ENCODE results near the gene PHAF1. TPM values are rescaled to one million over a fixed set of nuclear protein-coding genes. Genes with fewer than 3 reads are reported as not detected.
A peak's percentile ranks its signal among the peaks of the same experiment; 100 is the strongest.

PHAF1 gene
- total and polyA plus RNA-seq, 9 of the 15 experiments (the other 6 are each of a cell fraction or from before 2014, with no cell fraction given), result 5.1 to 25.4 (median 13.8) TPM

DNA sequence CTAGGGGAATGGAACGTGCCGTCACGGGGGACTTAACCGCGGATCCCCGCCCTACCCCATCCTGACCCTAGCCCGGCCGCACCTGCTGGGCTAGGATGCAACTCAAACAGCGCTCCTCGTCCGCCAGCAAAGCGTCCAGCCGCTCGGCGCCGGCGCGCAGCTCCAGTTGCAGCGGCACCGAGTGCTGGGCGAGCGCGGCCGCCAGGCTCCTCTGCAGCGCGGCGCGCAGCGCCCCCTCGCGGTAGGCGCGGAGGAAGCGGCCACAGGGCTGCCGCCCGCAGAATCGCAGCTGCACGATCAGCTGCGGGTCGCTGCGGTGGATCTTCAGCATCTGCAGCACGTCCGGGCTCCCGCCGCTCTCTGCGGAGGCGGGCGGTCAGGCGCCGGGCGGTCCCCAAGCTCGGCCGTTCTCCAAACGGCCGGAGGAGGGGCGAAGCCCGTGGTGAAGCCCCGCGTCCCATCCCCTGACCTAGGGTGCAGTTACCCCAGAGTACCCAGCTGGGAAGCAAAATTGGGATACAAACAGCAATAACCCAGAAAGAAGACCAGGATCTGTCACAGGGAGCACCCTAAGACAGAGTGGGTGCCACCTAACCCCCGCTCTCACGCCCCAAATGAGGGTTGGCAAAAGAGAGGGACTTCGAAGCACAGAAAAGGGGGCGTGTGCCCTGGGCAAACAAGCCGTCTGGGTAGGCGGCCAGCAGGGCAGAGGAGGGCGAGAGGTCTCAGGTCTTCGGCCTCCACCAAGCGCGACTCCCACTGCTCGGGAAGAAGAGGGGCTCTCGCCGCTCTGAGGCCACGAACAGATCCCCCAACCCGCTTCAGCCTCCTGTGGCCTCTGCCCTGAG lies 45.8 kb downstream of the PHAF1 start (continued):
- TF ChIP-seq, protein P1, sequence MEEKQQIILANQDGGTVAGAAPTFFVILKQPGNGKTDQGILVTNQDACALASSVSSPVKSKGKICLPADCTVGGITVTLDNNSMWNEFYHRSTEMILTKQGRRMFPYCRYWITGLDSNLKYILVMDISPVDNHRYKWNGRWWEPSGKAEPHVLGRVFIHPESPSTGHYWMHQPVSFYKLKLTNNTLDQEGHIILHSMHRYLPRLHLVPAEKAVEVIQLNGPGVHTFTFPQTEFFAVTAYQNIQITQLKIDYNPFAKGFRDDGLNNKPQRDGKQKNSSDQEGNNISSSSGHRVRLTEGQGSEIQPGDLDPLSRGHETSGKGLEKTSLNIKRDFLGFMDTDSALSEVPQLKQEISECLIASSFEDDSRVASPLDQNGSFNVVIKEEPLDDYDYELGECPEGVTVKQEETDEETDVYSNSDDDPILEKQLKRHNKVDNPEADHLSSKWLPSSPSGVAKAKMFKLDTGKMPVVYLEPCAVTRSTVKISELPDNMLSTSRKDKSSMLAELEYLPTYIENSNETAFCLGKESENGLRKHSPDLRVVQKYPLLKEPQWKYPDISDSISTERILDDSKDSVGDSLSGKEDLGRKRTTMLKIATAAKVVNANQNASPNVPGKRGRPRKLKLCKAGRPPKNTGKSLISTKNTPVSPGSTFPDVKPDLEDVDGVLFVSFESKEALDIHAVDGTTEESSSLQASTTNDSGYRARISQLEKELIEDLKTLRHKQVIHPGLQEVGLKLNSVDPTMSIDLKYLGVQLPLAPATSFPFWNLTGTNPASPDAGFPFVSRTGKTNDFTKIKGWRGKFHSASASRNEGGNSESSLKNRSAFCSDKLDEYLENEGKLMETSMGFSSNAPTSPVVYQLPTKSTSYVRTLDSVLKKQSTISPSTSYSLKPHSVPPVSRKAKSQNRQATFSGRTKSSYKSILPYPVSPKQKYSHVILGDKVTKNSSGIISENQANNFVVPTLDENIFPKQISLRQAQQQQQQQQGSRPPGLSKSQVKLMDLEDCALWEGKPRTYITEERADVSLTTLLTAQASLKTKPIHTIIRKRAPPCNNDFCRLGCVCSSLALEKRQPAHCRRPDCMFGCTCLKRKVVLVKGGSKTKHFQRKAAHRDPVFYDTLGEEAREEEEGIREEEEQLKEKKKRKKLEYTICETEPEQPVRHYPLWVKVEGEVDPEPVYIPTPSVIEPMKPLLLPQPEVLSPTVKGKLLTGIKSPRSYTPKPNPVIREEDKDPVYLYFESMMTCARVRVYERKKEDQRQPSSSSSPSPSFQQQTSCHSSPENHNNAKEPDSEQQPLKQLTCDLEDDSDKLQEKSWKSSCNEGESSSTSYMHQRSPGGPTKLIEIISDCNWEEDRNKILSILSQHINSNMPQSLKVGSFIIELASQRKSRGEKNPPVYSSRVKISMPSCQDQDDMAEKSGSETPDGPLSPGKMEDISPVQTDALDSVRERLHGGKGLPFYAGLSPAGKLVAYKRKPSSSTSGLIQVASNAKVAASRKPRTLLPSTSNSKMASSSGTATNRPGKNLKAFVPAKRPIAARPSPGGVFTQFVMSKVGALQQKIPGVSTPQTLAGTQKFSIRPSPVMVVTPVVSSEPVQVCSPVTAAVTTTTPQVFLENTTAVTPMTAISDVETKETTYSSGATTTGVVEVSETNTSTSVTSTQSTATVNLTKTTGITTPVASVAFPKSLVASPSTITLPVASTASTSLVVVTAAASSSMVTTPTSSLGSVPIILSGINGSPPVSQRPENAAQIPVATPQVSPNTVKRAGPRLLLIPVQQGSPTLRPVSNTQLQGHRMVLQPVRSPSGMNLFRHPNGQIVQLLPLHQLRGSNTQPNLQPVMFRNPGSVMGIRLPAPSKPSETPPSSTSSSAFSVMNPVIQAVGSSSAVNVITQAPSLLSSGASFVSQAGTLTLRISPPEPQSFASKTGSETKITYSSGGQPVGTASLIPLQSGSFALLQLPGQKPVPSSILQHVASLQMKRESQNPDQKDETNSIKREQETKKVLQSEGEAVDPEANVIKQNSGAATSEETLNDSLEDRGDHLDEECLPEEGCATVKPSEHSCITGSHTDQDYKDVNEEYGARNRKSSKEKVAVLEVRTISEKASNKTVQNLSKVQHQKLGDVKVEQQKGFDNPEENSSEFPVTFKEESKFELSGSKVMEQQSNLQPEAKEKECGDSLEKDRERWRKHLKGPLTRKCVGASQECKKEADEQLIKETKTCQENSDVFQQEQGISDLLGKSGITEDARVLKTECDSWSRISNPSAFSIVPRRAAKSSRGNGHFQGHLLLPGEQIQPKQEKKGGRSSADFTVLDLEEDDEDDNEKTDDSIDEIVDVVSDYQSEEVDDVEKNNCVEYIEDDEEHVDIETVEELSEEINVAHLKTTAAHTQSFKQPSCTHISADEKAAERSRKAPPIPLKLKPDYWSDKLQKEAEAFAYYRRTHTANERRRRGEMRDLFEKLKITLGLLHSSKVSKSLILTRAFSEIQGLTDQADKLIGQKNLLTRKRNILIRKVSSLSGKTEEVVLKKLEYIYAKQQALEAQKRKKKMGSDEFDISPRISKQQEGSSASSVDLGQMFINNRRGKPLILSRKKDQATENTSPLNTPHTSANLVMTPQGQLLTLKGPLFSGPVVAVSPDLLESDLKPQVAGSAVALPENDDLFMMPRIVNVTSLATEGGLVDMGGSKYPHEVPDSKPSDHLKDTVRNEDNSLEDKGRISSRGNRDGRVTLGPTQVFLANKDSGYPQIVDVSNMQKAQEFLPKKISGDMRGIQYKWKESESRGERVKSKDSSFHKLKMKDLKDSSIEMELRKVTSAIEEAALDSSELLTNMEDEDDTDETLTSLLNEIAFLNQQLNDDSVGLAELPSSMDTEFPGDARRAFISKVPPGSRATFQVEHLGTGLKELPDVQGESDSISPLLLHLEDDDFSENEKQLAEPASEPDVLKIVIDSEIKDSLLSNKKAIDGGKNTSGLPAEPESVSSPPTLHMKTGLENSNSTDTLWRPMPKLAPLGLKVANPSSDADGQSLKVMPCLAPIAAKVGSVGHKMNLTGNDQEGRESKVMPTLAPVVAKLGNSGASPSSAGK (IDR thresholded peaks at IDR 0.05), result no peak
- TF ChIP-seq ZNF124 (CRISPR knock-in tag; IDR thresholded peaks at IDR 0.05), result no peak
- peak; percentile 19; the same call in 1 of the 2 replicates for TF ChIP-seq HCFC1 (IDR thresholded peaks at IDR 0.05; ENCODE audit: low read depth, low read length)
- TF ChIP-seq RBM34 (IDR thresholded peaks at IDR 0.05; ENCODE audit: borderline replicate concordance, insufficient read depth, low read length), result no peak
- no peak for TF ChIP-seq TCFL5 (CRISPR knock-in tag; conservative IDR thresholded peaks at IDR 0.05)
- TF ChIP-seq, protein P2, sequence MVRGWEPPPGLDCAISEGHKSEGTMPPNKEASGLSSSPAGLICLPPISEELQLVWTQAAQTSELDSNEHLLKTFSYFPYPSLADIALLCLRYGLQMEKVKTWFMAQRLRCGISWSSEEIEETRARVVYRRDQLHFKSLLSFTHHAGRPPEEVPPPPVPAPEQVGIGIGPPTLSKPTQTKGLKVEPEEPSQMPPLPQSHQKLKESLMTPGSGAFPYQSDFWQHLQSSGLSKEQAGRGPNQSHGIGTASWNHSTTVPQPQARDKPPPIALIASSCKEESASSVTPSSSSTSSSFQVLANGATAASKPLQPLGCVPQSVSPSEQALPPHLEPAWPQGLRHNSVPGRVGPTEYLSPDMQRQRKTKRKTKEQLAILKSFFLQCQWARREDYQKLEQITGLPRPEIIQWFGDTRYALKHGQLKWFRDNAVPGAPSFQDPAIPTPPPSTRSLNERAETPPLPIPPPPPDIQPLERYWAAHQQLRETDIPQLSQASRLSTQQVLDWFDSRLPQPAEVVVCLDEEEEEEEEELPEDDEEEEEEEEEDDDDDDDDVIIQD (CRISPR knock-in tag; IDR thresholded peaks at IDR 0.05), result no peak
- peak; percentile 58 for TF ChIP-seq RBM25 (IDR thresholded peaks at IDR 0.05; ENCODE audit: low read depth, low read length, severe bottlenecking)
- TF ChIP-seq, protein P3, sequence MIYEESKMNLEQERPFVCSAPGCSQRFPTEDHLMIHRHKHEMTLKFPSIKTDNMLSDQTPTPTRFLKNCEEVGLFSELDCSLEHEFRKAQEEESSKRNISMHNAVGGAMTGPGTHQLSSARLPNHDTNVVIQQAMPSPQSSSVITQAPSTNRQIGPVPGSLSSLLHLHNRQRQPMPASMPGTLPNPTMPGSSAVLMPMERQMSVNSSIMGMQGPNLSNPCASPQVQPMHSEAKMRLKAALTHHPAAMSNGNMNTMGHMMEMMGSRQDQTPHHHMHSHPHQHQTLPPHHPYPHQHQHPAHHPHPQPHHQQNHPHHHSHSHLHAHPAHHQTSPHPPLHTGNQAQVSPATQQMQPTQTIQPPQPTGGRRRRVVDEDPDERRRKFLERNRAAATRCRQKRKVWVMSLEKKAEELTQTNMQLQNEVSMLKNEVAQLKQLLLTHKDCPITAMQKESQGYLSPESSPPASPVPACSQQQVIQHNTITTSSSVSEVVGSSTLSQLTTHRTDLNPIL (CRISPR knock-in tag; IDR thresholded peaks at IDR 0.05), result no peak
- peak; percentile 9; the same call in 1 of the 2 replicates for TF ChIP-seq TCF3 (CRISPR knock-in tag; IDR thresholded peaks at IDR 0.05)

Data from K562 (cell line).